MG63 (cell line): ENCODE data around the gene LMAN2. TPM values are rescaled to one million over a fixed set of nuclear protein-coding genes. Genes with fewer than 3 reads are reported as not detected.
"Not testable (repeated sequence)": the region's sequence is repeated elsewhere in the genome, so short reads cannot be mapped to it uniquely, and the experiment has no call there.

Experiments
- DNase-seq: peaks from one replicate; pipeline ENCODE4 v3.0.0-alpha.2; 2020
- H3K27me3 ChIP-seq: fragments of 250-450 bp; sonication (Bioruptor Pico); 2 replicates; pipeline ENCODE4 v1.5.1; 2020; ENCODE audit warnings: mild to moderate bottlenecking, moderate library complexity
- H3K36me3 ChIP-seq: fragments of 250-450 bp; sonication (Bioruptor Pico); 2 replicates; pipeline ENCODE4 v1.5.1; 2020; ENCODE audit warnings: mild to moderate bottlenecking, moderate library complexity
- H3K4me3 ChIP-seq: fragments of 250-450 bp; sonication (Bioruptor Pico); 2 replicates; pipeline ENCODE4 v1.5.1; 2020; ENCODE audit warnings: mild to moderate bottlenecking, moderate library complexity
- H3K9me3 ChIP-seq: fragments of 250-450 bp; sonication (Bioruptor Pico); 2 replicates; pipeline ENCODE4 v1.5.1; 2020; ENCODE audit warnings: mild to moderate bottlenecking, moderate library complexity
- total RNA-seq: library from RNA; depleted of rRNA; stranded (reverse); fragments of >200 nt; shearing (Covaris generic); gene quantifications from 2 replicates; pipeline ENCODE4 v1.2.3, GENCODE V29; 2014; ENCODE audit warnings: low replicate concordance

Gene LMAN2
- total RNA-seq, 1 experiment from 2014 or later = 502 TPM

GRCh38 chr5:177309351-177310191, 41.9 kb downstream of the LMAN2 start:
- Histone ChIP-seq H3K36me3 (peaks cover 62% of the 10 kb centered on the region), H3K4me3 (no peak overlapping the region; the same call in 1 of the 2 replicates), H3K27me3 (no peaks in the 10 kb centered on the region), H3K9me3 (no peaks in the 10 kb centered on the region)
- DNase-seq = peak; percentile 76

DNA sequence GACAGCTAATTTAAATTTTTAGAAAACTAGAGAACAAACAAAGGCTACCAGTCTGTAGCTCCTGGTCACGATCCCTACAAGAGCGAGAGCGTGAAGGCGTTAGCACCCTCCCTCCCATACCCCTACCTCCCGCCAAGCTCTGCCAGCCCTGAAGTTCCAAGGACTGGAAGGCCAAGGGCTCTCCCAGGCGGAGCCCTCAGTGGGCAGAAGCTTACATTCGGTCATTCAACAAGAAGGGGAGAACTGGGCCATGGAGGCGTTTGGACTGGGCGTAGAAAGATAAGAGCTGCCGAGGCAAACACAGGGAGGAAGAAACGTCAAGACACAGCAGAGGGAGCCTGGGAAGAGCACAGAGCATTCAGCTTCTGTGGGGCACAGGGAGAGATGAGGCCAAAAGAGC, 42.7 kb downstream of the LMAN2 start:
- Histone ChIP-seq H3K27me3 (no peaks in the 10 kb centered on the region), H3K9me3 (no peaks in the 10 kb centered on the region), H3K4me3 (no peak overlapping the region), H3K36me3 (peaks cover 70% of the 10 kb centered on the region)
- no peak for DNase-seq

GRCh38 chr5:177307544-177308363, 43.7 kb downstream of the LMAN2 start:
- Histone ChIP-seq H3K36me3 (peaks cover 74% of the 10 kb centered on the region), H3K27me3 (no peaks in the 10 kb centered on the region)
- no peak for DNase-seq

GRCh38 chr5:177306674-177307543, 44.6 kb downstream of the LMAN2 start:
- Histone ChIP-seq H3K36me3 (peaks cover 79% of the 10 kb centered on the region), H3K27me3 (no peaks in the 10 kb centered on the region), H3K9me3 (no peaks in the 10 kb centered on the region), H3K4me3 (no peak overlapping the region)
- DNase-seq = no peak

More at GRCh38 chr5:177307544-177308363, 43.7 kb downstream of the LMAN2 start:
- no peaks in the 10 kb centered on the region for H3K9me3 ChIP-seq
- H3K4me3 ChIP-seq = no peak overlapping the region

DNA sequence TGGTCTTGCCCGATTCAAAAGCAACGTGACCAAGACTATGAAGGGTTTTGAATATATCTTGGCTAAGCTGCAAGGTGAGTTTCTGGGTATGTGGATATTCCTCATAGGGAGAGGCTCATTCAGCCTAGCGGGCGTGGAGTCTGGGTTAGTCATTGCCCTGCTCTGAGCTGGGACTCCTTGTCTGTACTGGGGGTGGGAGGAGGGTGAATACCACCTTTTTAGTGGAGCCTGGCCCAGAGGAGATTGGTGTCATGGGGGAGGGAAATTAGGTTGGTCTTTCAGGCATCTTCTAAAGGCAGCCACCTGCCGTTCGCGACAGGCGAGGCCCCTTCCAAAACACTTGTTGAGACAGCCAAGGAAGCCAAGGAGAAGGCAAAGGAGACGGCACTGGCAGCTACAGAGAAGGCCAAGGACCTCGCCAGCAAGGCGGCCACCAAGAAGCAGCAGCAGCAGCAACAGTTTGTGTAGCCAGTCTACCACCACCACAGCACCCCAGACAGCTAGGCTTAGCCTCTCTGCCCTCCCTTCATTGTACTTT, 45.3 kb downstream of the LMAN2 start:
- not testable (repeated sequence) for H3K27me3 ChIP-seq, DNase-seq
- H3K36me3 ChIP-seq = peaks cover 84% of the 10 kb centered on the region

GRCh38 chr5:177304392-177305119, 46.9 kb downstream of the LMAN2 start:
- H3K4me3 ChIP-seq = peak overlapping the region; percentile 100
- H3K36me3 ChIP-seq = peaks cover 83% of the 10 kb centered on the region
- H3K27me3 ChIP-seq = no peaks in the 10 kb centered on the region
- DNase-seq = peak; percentile 42
- H3K9me3 ChIP-seq = no peaks in the 10 kb centered on the region

More for the DNA sequence above, 45.3 kb downstream of the LMAN2 start:
- not testable (repeated sequence) for H3K4me3 ChIP-seq, H3K9me3 ChIP-seq

DNA sequence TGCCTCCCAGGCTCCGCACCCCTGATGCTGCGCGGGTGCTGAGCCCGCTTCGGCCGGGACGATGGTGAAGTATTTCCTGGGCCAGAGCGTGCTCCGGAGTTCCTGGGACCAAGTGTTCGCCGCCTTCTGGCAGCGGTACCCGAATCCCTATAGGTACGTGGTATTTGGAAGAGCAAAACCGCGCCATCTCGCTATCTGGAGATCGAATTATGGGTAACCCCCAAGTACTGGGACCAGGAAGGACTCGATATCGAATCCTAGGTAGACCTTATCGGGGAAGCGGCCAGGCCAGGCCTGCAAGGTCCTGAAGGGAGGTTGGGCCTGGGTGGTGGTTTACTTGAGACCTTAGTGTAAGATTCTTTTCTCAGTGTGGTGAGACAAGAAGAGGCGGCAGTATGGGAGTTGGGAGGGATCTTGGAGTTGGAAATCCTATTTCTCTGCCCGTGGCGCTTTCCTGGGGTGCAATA, 47.5 kb downstream of the LMAN2 start:
- Histone ChIP-seq H3K36me3 (peaks cover 83% of the 10 kb centered on the region), H3K9me3 (no peaks in the 10 kb centered on the region), H3K27me3 (no peaks in the 10 kb centered on the region), H3K4me3 (peak overlapping the region; percentile 100)
- no peak for DNase-seq

DNA sequence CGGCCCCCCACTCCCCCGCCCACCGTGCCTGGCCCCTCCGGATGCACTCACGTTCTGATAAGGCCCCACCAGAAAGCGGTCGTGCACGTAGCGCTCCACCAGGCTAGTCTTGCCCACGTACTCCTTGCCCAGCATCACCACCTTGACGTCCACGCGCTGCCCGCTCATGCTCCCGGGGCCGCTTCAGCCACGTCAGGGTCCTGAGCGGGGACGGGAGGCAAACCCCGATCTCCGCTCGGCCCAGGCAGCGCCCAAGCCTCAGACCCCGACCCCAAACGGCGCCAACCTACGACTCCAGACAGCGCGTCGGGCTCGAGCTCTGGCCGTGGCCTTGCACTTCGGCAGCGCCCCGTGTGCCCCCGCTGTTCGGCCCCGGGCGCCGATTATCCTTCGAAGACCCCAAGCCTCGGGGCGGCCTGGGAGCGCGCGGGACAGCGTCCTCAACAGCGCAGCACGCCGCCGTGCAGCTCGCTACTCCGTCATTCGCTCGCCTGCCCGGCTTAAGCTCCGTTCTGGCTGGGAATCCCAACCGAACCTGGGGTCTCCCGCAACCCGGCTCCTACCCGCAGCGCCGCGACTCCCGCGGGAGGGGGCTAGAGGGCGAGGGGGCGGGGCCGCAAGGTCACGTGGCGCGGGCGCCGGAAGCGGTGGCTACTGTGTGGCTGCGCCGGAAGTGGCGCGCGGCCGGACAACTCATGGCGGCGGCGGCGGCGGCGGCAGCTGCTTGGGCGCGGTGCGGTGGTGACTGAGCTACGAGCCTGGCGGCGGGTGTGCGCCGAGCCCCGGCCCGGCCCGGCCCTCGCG, 48.1 kb downstream of the LMAN2 start, which contains the start of the genes PRELID1 and RAB24:
Gene PRELID1, plus strand, starts transcription at position 679 of the 804 bp plus-strand sequence. CDS start 187 bp downstream, outside the sequence.
Gene RAB24, minus strand, starts transcription at position 599 of the 804 bp plus-strand sequence. Its CDS starts 431 bp downstream, at position 168.
- Histone ChIP-seq H3K36me3 (peaks cover 77% of the 10 kb centered on the region), H3K4me3 (peak within 1 kb of the TSS; percentile 100), H3K9me3 (no peaks in the 10 kb centered on the region), H3K27me3 (no peaks in the 10 kb centered on the region)
- DNase-seq = peak; percentile 93

- H3K27me3 ChIP-seq = no peaks in the 10 kb centered on the region
- H3K9me3 ChIP-seq = no peaks in the 10 kb centered on the region
- peak overlapping the region; percentile 100 for H3K4me3 ChIP-seq
- H3K36me3 ChIP-seq = peaks cover 75% of the 10 kb centered on the region
- no peak for DNase-seq
Measured at GRCh38 chr5:177302354-177303110, 48.9 kb downstream of the LMAN2 start.

DNA sequence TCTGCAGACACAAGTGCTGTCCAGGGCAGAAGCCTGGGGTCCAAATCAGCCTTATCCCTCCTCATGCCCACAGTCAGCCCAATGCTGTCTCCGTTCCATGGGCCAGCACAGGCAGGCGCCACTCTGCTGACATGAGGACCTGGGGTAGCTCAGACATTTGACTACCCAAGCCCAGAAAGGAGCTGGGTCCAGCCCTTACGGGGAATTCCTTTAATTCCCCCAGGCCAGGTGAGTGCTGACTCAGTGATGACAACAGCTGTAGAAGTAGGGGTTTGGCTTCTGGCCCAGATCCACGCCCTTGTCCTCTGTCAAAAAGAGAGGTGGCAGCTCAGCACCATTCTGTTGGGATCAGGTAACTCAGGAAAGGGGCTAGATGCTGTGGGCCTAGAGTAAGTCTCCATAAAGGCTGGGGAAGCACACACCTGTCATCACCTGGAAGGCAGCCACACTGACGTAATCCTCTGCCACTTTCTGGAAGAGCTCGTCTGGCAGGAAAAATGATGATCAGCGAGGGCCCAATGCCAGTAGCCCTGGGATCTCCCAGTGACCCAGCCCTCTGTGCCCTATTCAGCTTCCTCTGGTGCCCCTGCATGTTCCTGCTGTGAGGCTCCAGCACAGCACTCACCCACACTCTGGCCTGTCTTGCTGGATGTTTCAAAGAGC, 49.8 kb downstream of the LMAN2 start:
- H3K36me3 ChIP-seq = peaks cover 72% of the 10 kb centered on the region
- DNase-seq = peak; percentile 63
- H3K4me3 ChIP-seq = no peak overlapping the region
- H3K27me3 ChIP-seq = no peaks in the 10 kb centered on the region
- no peaks in the 10 kb centered on the region for H3K9me3 ChIP-seq

DNA sequence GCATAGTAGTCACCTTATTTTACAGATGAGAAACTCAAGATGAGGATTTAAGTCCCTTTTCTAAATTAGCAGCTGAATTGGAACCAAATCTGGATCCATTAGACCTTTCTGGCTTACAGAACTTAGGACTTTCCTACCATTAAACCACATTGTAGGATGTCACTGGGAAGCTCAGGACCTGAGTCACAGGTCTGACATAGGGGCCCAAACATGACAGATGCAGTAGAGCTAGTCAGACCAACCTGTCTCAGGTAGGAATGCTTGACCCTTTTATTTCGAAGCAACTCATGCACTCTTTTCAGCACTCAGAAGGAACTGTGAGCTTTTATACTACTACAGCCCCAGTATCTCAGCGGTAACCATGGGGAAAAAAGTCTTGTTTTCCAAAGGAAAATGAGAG, 50.5 kb downstream of the LMAN2 start:
- DNase-seq = no peak
- Histone ChIP-seq H3K27me3 (no peaks in the 10 kb centered on the region), H3K9me3 (no peaks in the 10 kb centered on the region), H3K4me3 (no peak overlapping the region), H3K36me3 (peaks cover 74% of the 10 kb centered on the region)

GRCh38 chr5:177300236-177300880, 51.1 kb downstream of the LMAN2 start:
- peak; percentile 53 for DNase-seq
- peaks cover 74% of the 10 kb centered on the region for H3K36me3 ChIP-seq
- H3K4me3 ChIP-seq = no peak overlapping the region
- no peaks in the 10 kb centered on the region for H3K27me3 ChIP-seq
- H3K9me3 ChIP-seq = no peaks in the 10 kb centered on the region

GRCh38 chr5:177299697-177300096, 51.8 kb downstream of the LMAN2 start:
- H3K36me3 ChIP-seq = peaks cover 74% of the 10 kb centered on the region
- H3K4me3 ChIP-seq = no peak overlapping the region
- no peaks in the 10 kb centered on the region for H3K9me3 ChIP-seq
- no peaks in the 10 kb centered on the region for H3K27me3 ChIP-seq
- no peak for DNase-seq
